Measurements from ENCODE around the gene MT1B.

DNA sequence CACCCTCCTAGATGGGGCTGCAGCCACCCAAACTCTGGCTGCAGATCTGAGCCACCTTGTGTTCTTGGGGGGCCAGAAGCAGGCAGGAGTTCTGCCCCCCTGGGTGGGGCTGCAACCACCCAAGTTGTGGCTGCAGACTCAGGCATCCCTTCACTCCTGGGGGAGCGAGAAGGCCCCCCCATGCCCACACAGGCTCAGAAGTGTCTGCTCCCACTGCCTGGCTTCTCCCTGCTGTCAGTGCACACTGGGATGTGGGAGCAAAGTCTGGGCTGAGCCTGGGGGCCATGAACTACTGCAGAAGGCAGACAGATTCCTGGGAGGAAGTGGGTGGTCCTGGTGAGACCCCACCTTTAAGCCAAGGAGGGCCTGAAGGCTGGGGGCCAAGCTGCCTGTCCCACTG, 43.6 kb downstream of the MT1B start:
- TF ChIP-seq, protein P1, sequence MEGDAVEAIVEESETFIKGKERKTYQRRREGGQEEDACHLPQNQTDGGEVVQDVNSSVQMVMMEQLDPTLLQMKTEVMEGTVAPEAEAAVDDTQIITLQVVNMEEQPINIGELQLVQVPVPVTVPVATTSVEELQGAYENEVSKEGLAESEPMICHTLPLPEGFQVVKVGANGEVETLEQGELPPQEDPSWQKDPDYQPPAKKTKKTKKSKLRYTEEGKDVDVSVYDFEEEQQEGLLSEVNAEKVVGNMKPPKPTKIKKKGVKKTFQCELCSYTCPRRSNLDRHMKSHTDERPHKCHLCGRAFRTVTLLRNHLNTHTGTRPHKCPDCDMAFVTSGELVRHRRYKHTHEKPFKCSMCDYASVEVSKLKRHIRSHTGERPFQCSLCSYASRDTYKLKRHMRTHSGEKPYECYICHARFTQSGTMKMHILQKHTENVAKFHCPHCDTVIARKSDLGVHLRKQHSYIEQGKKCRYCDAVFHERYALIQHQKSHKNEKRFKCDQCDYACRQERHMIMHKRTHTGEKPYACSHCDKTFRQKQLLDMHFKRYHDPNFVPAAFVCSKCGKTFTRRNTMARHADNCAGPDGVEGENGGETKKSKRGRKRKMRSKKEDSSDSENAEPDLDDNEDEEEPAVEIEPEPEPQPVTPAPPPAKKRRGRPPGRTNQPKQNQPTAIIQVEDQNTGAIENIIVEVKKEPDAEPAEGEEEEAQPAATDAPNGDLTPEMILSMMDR (IDR thresholded peaks at IDR 0.05; ENCODE audit: insufficient read depth, low read depth, low read length) = no peak
- no peak for TF ChIP-seq EZH2 (IDR thresholded peaks at IDR 0.05; ENCODE audit: insufficient read depth, low read length)
